GM18907 (cell line): Measurements from ENCODE around the gene IL2.
A peak's percentile ranks its signal among the peaks of the same experiment; 100 is the strongest.

Experiments
- ATAC-seq: cut with Tn5 transposase; IDR thresholded peaks from one replicate; pipeline ENCODE4 v1.9.1; 2021; ENCODE audit warnings: mild to moderate bottlenecking, moderate library complexity; ENCODE audit not compliant: unreplicated experiment

Gene IL2

DNA sequence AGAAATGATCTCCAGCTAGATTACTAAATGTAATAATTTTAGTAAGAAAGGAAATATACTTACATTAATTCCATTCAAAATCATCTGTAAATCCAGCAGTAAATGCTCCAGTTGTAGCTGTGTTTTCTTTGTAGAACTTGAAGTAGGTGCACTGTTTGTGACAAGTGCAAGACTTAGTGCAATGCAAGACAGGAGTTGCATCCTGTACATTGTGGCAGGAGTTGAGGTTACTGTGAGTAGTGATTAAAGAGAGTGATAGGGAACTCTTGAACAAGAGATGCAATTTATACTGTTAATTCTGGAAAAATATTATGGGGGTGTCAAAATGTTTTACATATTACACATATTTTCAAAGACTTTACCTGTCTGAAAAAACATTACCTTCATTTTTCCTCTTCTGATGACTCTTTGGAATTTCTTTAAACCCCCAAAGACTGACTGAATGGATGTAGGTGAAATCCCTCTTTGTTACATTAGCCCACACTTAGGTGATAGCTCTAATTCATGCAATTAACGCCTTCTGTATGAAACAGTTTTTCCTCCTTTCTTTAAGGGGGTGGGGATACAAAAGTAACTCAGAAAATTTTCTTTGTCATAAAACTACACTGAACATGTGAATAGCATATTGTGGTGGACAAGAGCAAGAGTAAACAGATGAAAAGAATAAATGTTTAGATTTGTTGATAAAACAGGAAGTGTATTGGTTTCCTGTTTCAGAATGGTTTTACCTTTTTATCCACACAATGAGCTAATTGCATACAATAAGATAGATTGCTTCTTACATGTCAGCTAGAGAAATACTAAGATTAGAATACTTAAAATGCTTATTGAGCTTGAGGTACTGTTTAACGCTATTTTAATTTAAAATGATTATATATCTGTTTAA, at the start of gene IL2:
Gene IL2 (minus strand): TSS at position 495 of the 886 bp plus-strand sequence. CDS start 285 bp downstream, at position 210.
- no peak for ATAC-seq

DNA sequence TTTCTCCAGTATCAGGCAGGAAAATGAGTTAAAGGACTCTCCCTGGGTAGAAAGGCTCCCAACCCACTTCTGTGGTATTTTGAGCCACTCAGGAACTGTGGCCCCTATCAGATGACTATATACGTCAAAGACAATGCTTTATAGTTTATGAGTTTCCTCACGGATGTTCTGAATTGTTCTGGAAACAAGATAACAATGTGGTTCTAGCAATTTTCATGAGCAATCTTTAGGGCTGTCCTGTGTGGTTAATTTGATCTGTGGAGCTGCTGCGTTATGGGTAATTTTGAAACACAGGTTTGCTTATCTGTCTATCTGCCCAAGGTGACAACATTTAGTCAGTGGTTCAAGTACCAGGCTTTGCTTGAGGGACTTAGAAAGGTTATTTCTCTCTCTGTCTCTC, 46.7 kb upstream of the IL2 start:
- no peak for ATAC-seq

DNA sequence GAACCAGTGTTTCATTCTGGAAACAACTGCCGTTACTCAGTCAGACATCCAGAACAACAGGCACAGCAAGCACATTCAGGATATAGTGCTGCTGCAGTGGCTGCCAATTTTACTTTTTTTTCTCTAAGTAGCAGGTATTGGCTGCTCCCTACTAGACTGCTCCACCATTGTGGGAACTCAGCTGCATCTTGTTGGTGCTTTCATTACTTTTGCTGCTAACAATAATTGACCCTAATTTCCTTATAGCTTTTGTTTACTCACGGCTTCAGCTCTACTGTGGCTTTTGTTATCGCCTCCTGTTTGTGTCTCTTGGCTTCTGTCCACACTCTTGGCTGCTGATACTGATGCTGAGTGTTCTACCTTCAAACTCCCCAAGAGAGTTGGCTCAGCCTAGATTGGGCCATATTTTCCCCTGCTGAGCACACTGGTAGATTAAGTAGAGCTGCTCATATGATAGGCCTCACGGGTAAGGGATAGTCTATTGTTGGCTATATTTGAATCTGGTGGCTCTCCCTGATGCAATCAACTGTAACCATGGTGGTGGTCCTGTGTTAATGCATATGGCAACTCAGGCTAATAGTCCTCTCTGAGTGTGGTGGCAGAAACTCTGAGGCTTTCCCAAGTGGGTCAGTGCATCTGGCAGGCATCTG, 44.5 kb upstream of the IL2 start:
- no peak for ATAC-seq

DNA sequence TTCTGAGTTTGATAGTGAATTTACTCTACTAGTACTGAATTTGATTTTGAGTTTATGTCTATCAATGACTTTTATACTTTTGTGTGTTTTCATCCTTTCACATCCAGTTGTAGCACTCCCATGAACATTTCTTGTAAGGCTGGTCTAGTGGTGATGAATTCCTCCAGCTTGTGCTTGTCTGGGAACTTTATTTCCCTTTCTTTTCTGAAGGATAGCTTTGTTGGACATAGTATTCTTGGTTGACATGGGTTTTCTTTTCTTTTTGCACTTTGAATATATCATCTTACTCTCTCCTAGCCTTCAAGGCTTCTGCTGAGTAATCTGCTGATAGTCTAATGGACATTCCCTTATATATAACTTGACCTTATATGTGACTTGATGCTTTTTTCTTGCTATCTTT, 32.5 kb upstream of the IL2 start:
- ATAC-seq: no peak

DNA sequence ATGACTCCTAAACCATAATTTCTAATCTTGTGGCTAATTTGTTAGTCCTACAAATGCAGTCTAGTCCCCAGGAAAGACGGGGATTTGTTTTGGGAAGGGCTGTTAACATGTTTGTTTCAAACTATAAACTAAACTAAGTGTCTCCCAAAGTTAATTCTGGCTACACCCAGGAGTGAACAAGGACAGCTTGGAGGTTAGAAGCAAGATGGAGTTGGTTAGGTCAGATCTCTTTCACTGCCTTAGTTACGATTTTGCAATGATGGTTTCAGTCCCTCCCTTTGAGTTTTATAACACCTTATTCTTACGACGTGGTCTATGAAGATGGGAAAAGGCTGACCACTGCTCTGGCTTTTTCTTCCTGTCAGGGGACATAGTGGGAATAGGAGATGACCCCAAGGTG, 27.0 kb upstream of the IL2 start:
- ATAC-seq: no peak

DNA sequence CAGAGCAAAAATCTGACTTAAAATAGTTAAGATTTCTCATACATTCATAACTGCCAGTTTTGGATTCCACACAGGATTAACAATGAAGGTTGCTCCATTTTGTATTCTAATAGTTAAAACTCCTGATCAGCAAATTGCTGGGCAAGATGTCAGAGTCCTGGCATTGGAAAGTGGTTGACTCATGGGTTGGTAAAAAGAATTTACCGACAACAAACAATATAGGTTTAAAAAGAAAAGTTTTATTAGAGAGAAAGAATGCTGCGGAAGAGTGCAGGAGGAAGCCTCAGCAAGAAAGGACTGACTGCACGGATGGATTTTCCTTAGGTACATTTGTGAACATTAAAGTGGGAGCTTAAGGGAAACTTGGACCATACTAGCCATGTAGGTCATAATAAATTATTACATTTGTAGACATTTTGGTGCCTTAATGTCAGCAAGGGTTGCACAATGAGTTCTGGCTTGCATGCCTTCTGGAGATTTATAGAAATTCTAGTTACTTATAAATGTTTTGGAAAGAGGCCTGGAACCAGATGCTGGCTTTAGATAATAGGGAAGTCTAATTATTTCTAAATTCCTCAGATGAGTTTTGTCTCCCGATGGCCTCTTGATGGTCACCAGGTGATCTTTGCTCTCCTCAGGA, 25.4 kb upstream of the IL2 start:
- no peak for ATAC-seq

DNA sequence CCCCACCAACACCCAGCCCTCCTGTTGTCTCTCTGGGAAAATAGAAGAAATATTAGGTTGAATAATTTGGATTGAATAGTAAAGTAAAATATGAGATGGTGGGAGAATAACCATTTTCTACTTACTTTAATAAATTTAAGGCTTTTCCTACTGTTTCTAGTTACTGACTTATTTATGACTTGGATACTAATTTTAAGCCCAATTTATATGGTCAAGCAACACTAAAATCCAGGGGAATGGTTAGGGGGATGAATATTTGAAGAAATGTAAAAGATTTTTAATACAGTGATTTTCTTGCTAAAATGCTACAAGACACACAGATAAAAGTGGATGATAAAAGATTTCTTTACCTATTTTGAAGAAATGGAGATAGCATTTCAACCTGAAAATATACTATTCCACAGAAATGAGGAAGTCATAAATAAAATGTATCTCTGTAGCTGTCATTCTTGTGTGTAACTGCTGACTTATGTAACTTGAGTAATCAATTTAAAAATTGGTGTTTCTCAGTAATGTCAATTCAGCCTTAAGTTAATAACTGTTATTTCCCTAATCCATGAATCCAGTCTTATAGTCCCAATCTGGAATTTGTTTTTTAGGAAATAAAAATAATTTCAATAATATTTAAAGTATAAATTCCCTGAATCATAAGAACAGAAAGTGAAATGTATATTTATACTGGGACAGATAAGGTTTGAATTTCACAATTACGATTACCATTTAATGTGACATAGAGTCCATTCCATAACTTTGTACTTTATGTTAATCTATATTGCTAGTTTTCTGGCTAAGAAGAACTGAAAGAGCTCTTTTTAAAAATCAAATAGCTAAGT, 24.3 kb upstream of the IL2 start:
- no peak for ATAC-seq

DNA sequence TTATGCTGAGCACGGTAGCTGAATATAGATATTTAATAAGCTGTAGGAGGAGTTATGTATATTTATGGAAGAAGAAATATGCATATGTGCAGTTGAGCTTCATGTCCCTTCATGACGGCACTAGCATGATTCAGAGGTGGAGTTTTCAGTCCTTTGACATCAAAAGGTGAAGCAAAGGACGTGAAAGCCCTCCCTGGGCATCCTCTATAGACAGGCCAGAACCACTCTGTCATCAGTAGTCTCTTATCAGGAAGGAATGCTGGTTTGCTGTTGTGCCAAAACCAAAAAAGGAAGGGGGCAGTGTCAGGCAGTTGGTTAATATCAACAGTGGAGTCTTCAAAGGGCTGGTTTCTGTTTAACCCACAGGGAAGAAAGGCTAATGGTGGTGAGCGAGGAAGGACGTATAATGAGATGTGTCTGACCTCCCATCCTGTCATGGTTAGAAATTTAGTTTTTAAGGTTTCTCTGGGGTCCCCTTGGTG, 23.5 kb upstream of the IL2 start:
- no peak for ATAC-seq

DNA sequence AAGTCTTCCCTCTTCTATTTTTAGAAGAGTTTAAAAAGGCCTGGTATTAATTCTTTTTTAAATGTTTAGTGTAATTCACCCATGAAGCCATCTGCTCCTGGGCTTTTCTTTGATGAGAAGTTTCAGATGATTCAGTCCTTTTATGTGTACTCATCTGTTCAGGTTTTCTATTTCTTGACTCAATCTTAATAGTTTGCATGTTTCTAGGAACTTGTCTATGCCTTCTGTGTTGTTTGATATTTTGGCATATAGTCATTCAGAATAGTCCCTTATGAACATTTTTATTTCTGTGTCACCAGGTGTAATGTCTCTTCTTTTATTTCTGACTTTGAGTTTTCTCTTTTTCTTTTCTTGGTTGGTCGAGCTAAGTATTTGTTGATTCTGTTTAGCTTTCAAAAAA, 20.2 kb upstream of the IL2 start:
- ATAC-seq: no peak

DNA sequence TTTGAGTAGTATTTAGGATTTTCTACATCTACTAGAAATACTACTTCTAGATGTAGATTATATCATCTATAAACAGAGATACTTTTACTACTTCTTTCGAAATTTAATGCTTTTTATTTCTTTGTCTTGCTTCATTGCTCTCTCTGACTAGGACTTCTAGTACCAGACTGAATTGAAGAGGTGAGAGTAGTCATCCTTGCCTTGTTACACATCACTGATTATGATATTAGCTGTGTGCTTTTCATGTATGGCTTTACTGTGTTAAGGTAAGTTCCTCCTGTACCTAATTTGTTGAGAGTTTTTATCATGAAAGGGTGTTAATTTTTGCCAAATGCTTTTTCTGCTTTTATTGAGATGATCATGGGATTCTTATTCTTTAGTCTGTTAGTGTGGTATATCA, 19.6 kb upstream of the IL2 start:
- no peak for ATAC-seq

DNA sequence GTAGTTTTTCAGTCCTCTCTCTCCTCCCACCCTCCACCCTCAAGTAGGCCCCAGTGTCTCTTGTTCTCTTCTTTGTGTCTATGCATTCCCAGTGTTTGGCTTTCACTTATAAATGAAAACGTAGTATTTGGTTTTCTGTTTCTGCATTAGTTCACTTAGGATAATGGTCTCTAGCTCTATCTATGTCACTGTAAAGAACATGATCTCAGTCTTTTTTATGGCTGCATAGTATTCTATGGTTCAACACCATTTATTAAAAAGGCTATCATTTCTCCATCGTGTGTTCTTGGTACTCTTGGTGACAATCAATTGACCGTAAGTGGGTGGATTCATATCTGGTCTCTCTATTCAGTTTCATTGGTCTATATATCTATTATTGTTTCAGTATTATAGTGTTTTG, 18.7 kb upstream of the IL2 start:
- ATAC-seq: no peak

DNA sequence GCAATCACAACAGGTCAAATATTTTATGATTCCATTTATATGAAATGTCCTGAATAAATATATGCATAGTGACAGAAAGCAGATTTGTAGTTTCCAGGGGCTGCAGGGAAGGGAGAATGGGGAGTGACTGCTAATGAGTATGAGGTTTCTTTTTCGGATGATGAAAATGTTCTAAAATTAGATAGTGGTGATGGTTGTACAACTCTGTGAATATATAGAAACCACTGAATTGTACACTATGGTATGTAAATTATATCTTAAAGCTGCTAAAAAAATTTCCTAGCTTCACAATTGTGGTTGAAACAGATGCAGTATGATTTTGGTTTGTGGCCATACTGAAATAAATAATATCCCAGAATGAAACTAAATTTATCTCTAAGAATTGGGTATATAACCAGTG, 12.9 kb upstream of the IL2 start:
- ATAC-seq: no peak

DNA sequence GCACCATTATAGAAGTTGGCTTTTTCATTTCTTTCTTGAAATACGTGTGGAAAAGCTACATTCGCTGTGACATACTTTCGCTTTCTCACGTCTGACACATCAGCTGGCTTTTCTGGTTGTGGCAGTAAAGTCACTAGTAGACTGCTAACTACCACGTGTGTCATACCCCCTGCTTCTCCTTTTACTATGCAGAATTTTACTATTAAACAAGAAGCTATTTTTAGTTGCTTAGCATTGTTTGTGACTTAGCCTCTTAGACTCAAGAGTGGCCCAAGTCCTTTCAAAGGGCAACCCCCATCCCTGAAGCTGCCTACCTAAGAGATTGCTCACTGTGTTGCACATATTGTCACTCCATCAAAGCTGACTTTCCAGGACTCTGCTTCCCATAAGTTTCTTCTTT, 2.1 kb upstream of the IL2 start:
- ATAC-seq: peak; percentile 86

DNA sequence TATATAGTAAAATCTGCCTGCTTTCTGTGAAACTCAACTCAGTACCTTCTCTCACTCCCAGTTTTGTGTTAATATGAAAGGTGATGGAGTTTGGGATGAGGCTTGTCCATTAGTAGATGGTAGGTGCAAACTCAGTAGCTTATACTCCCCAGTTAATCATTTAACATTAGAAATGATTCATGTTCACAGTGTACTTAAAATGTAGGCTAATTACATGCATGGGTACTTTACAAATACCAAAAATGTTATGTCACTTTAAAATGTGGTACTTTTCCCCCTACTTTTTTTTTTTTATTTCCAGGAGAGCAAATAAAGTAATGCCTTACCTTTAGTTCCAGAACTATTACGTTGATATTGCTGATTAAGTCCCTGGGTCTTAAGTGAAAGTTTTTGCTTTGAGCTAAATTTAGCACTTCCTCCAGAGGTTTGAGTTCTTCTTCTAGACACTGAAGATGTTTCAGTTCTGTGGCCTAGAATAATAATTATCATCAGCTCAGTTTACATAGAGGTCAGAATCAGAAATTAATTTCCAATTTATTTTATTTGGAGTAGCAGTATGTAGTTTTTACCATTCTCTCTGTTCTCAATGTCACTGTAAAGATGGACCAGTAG, 3.0 kb downstream of the IL2 start:
- no peak for ATAC-seq

DNA sequence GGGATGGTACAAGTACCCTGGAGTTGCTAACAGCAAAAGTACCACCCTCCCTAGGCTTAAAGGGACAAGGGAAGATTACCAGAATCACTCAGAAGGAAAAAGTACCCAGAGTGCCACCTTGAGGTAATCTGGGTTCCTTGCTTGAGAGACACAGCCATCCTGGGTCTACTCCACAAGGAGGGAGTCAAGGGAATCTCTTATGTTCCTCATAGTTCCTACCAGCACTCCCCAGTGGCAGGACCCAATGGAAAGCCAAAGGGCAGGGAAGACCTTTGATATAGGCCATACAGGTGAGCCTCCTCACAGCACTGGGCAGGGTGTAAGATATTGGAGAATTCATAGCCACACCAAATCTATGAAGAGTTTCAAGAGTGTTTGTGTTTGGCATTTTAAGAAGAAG, 5.7 kb downstream of the IL2 start:
- no peak for ATAC-seq

DNA sequence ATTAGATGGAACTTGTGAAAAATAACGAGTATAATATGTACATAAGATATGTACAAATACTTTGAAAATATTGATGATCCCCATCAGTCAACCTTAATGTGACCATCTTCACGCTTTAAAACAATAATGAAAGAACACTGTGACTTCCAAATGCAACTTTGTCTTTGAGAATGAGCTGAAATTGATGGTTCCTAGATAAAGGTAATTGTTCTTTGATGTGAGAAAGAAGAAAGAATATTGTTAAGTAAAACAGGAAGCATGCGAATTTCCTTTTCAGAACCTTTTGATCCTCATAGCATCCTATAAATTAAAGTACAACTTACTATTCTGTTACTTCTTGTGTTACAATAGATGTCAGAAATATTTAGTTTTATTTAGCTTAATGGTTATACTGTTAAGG, 22.2 kb downstream of the IL2 start:
- no peak for ATAC-seq

DNA sequence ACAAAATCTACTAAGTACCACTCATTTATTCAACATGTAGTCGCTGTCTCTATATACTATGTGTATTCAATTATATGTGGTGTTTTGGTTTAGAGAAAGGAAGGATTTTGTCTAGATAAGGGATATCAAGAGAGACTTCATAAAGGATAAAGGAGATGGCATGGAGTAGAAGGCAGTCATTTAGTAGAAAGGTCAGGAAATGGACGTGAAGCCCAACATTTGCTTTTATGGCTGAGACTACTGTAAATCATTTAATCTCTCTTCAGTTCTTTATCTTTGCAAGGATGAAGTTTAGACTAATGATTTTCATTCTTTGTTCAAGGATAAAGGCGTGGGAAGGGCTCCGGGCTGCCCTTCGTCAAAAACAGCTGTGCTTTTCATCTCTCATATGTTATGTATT, 25.2 kb downstream of the IL2 start:
- ATAC-seq: no peak

DNA sequence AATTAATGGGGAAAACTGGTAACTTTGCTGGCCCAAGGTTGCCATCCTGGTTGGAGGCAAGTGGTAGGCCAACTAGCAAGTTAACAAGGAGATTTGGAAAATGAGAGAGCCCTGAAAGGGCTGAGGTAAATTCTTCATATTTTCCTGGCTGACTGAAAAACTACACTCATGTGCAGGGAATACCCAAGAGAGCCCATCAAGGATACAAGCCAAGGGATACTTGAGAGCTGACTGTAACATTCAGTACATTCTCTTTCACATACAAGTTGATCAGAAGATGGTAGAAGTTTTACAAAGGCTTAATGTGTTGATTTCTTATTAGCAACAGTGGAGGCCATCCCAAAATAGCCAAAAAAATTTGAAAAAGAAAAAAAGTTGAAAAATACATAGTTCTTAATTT, 33.3 kb downstream of the IL2 start:
- ATAC-seq: no peak

DNA sequence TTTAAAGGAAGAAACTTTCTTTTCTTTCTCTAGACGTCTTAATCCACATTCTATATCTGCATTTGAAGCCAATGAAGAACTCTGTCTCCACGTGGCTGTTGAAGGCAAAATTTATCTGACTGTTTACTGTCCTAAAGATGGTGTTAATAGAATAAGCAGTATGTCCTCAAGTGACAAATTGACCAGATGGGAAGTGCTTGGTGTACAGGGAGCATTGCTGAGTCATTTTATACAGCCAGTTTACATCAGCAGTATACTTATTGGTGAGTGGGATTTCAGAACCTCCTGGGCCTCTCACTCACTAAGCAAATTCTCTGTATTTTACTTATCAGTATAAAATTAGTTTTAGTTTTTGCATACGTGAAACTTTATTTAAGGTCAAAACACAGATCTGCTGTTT, 44.0 kb downstream of the IL2 start:
- ATAC-seq: no peak

DNA sequence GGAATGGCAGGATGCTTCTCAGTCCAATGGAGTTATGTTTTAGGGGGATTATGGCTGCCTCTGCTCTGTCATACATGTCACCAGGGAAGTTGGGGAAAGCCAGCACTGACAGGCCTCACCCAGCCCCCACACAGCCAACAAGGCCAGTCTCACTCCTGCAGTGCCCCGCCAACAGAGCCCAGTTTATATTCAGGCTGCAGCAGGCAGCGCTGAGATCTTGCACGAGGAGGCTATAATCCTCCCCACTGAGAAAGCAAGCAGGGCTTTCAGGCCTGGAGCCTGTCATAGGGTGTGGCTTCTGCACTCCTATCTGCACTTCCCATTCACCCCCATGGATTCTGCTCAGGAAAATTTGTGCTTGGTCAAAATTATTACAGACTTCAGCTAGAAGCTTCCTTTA, 52.7 kb downstream of the IL2 start:
- ATAC-seq: no peak
